Loucy (cell line): Measurements from ENCODE around the gene PCP4L1.
"Not testable (repeated sequence)": the region's sequence is repeated elsewhere in the genome, so short reads cannot be mapped to it uniquely, and the experiment has no call there.

Experiments
- H2AFZ ChIP-seq: fragments of 200-600 bp; sonication (generic); 2 replicates; pipeline ENCODE4 v1.6.0; 2016; ENCODE audit warnings: antibody characterized with exemption, mild to moderate bottlenecking, low read length, moderate library complexity
- H3F3A ChIP-seq: fragments of 200-600 bp; 2 replicates; pipeline ENCODE4 v1.6.0; 2016; ENCODE audit warnings: antibody characterized with exemption, low read depth, mild to moderate bottlenecking
- H3K27me3 ChIP-seq: fragments of 200-600 bp; sonication (generic); 2 replicates; pipeline ENCODE4 v1.6.1; 2014; ENCODE audit warnings: low read length, mild to moderate bottlenecking; ENCODE audit not compliant: insufficient read depth, poor library complexity, severe bottlenecking
- H3K36me3 ChIP-seq: fragments of 200-600 bp; sonication (generic); 2 replicates; pipeline ENCODE4 v1.6.1; 2016; ENCODE audit warnings: low read length; ENCODE audit not compliant: insufficient read depth
- H3K4me1 ChIP-seq: fragments of 200-600 bp; sonication (generic); 2 replicates; pipeline ENCODE4 v1.5.1; 2014; ENCODE audit warnings: low read length, mild to moderate bottlenecking; ENCODE audit not compliant: insufficient read depth, poor library complexity, severe bottlenecking
- H3K4me2 ChIP-seq: fragments of 200-600 bp; sonication (generic); 2 replicates; pipeline ENCODE4 v1.6.0; 2014; ENCODE audit warnings: antibody characterized with exemption, low read length, low read depth, mild to moderate bottlenecking; ENCODE audit not compliant: poor library complexity, severe bottlenecking
- H3K4me3 ChIP-seq: fragments of 200-600 bp; sonication (generic); 2 replicates; pipeline ENCODE4 v1.5.1; 2014; ENCODE audit warnings: low read length, mild to moderate bottlenecking, mixed read lengths; ENCODE audit not compliant: poor library complexity, severe bottlenecking
- H3K79me2 ChIP-seq: fragments of 200-600 bp; sonication (generic); 2 replicates; pipeline ENCODE4 v1.6.1; 2014; ENCODE audit warnings: low read length; ENCODE audit not compliant: insufficient read depth
- H3K9ac ChIP-seq: fragments of 200-600 bp; sonication (generic); 2 replicates; pipeline ENCODE4 v1.6.0; 2014; ENCODE audit warnings: mild to moderate bottlenecking, low read depth, low read length, moderate library complexity; ENCODE audit not compliant: poor library complexity, severe bottlenecking
- H3K9me2 ChIP-seq: fragments of 200-600 bp; sonication (generic); replicated peaks from 2 replicates; pipeline ENCODE4 v1.6.1; 2016; ENCODE audit warnings: low read depth, low read length, mixed read lengths
- H3K9me3 ChIP-seq: fragments of 200-600 bp; sonication (generic); 2 replicates; pipeline ENCODE4 v1.6.1; 2014; ENCODE audit warnings: mild to moderate bottlenecking, antibody characterized with exemption, low read length, low read depth; ENCODE audit not compliant: insufficient read depth
- H4K20me1 ChIP-seq: fragments of 200-600 bp; sonication (generic); 2 replicates; pipeline ENCODE4 v1.6.0; 2014; ENCODE audit warnings: antibody characterized with exemption, low read length, mild to moderate bottlenecking; ENCODE audit not compliant: insufficient read depth, poor library complexity, severe bottlenecking
- CTCF ChIP-seq: fragments of 200-600 bp; sonication (generic); conservative IDR thresholded peaks from 2 replicates; pipeline ENCODE4 v1.5.1; 2014; ENCODE audit warnings: mild to moderate bottlenecking, antibody characterized with exemption, low read length
- EZH2phosphoT487 ChIP-seq: fragments of 200-600 bp; IDR thresholded peaks from 2 replicates; pipeline ENCODE4 v1.6.1; 2018; ENCODE audit warnings: antibody characterized with exemption, mild to moderate bottlenecking, moderate library complexity, borderline replicate concordance

The PCP4L1 gene

GRCh38 chr1:161242313-161242712 lies 16.2 kb upstream of the PCP4L1 start:
- H3K27me3 ChIP-seq = no peaks in the 10 kb centered on the region
- no peaks in the 10 kb centered on the region for H3K9me2 ChIP-seq
- no peak for TF ChIP-seq CTCF
- TF ChIP-seq EZH2phosphoT487 = no peak
- H3K4me1 ChIP-seq = no peaks in the 10 kb centered on the region
- H2AFZ ChIP-seq = no peak overlapping the region
- no peak overlapping the region for H3K9ac ChIP-seq
- H3K4me2 ChIP-seq = no peak overlapping the region
- H3K79me2 ChIP-seq = no peaks in the 10 kb centered on the region
- H4K20me1 ChIP-seq = no peaks in the 10 kb centered on the region
- no peaks in the 10 kb centered on the region for H3K36me3 ChIP-seq
- no peaks in the 10 kb centered on the region for H3K9me3 ChIP-seq
- H3F3A ChIP-seq = no peaks in the 10 kb centered on the region
- H3K4me3 ChIP-seq = no peak overlapping the region

- H3K4me3 ChIP-seq = no peak overlapping the region
- no peaks in the 10 kb centered on the region for H3K9me3 ChIP-seq
- no peaks in the 10 kb centered on the region for H4K20me1 ChIP-seq
- no peaks in the 10 kb centered on the region for H3F3A ChIP-seq
- no peaks in the 10 kb centered on the region for H3K79me2 ChIP-seq
- no peak overlapping the region for H2AFZ ChIP-seq
- TF ChIP-seq EZH2phosphoT487 (no peak), CTCF (no peak)
- H3K36me3 ChIP-seq = no peaks in the 10 kb centered on the region
- no peaks in the 10 kb centered on the region for H3K27me3 ChIP-seq
- no peaks in the 10 kb centered on the region for H3K9me2 ChIP-seq
- H3K9ac ChIP-seq = no peak overlapping the region
- no peak overlapping the region for H3K4me2 ChIP-seq
- no peaks in the 10 kb centered on the region for H3K4me1 ChIP-seq
These were observed 13.7 kb upstream of the PCP4L1 start for GRCh38 chr1:161244888-161245287.

GRCh38 chr1:161250100-161250499 lies 8.4 kb upstream of the PCP4L1 start:
- H3K9me3 ChIP-seq, H3K36me3 ChIP-seq, H3K9ac ChIP-seq, H3K9me2 ChIP-seq, H3K4me2 ChIP-seq, H3K4me3 ChIP-seq, H3K27me3 ChIP-seq, H2AFZ ChIP-seq, H3F3A ChIP-seq, H4K20me1 ChIP-seq, H3K79me2 ChIP-seq, H3K4me1 ChIP-seq: not testable (repeated sequence)

- TF ChIP-seq EZH2phosphoT487 = no peak
- TF ChIP-seq CTCF = no peak
- no peak overlapping the region for H3K4me3 ChIP-seq
These were observed 7.7 kb upstream of the PCP4L1 start for GRCh38 chr1:161250829-161251228.

More at GRCh38 chr1:161250829-161251228, 7.7 kb upstream of the PCP4L1 start:
- Histone ChIP-seq H3K4me2 (no peak overlapping the region), H2AFZ (no peak overlapping the region), H3K9me3 (no peaks in the 10 kb centered on the region), H3K27me3 (no peaks in the 10 kb centered on the region), H3F3A (no peaks in the 10 kb centered on the region), H3K79me2 (no peaks in the 10 kb centered on the region), H3K4me1 (no peaks in the 10 kb centered on the region), H4K20me1 (no peaks in the 10 kb centered on the region), H3K9ac (no peak overlapping the region), H3K36me3 (no peaks in the 10 kb centered on the region), H3K9me2 (no peaks in the 10 kb centered on the region)
